DLD1 (cell line): ENCODE data around the gene SPATA6L.

Experiments
- in situ Hi-C: cut with HindIII; loops from 2 replicates; pipeline ENCODE4 v1.10.0; 2017; ENCODE audit warnings: low sequenced_read_pairs

The SPATA6L gene, protein sequence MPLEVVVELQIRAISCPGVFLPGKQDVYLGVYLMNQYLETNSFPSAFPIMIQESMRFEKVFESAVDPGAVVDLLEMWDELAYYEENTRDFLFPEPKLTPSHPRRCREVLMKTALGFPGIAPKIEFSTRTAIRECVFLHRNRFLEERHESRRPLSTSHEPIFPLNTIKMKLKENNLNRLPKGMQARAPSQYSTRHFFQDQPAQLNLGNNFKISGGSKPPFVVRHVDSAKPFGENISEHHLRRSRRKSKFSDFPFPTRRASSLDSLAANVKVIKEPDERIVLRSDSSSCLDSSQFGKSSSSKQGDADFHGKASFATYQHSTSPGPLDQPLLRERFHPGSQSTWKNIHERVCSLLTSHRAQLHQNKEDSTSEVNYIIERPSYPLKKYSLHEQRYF

DNA sequence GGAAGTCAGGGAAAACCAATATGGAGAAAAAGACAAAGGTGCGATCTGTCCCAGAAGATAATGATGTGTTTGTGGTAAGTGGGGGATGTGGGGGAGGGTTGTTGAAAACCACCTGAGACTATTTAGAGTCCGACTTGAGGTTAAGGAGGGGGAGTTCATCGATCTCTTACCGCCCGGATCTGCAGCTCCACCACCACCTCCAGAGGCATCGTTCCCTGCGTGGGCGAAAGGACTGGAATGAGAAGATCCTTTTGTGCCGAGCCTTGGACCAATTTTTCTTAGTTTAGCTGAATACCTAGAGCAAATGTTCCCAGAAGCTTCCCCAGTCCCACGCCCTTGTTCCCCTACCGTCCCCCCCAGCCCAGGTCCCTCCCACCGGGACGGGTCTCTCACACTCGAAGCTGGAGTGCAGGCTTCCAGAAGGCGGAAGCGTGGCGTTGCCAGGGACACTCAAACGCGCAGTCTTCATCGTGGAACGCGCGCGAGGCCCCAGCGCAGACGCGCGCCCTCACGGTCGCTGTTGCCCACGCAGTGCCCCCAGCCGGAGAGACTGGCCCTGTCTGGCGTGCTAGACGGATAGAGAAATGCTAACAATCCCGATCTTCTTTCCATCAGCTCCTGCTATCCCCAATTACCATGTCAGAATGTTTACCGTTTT, at the start of gene SPATA6L:
SPATA6L (minus strand) TSS at position 439 of the 658 bp plus-strand sequence; CDS start at position 209, 230 bp downstream.
- in situ Hi-C loops = no loop called here

DNA sequence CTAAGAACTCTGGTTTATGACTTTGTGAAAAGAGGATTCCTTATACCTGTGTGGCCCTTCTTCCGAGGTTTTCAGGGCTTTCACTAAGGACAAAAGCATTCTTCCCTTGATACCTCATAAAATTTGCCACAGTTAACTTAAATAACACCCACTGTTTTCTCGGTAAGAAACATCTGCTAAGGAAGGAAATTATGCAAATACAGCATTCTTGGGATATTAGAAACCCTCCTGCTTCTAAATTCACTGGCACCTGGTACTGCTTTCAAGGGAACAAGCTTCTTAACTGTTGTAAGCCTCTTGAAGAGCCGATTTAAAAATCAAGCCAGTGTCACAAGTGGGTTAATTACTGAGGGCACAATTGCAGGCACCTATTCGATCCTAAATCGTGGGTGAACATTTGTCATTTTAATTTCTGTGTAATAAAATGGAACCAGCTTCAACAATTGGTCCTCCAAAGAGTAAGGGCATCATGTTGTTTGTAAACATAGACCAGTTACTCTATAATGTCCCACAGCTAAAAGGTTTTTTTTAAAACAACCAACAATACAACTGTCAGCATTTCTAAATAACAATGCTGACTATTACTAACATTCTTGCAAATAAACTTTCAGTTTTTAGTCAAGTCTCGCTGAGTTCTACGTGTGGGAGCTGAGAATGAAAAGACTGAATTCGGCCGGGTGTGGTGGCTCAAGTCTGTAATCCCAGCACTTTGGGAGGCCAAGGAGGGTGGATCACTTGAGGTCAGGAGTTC, 48.2 kb upstream of the SPATA6L start:
- in situ Hi-C loops = no loop called here

DNA sequence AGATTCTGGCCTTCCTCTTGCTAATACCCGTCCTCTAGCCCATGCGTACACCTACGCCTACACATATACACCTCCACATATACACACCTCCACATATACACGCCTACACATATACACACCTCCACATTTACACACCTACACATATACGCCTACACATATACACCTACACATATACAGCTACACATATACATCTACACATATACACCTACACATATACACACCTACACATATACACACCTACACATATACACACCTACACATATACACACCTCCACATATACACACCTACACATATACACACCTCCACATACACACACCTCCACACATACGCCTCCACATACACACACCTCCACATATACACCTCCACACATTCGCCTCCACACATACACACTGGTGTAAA, 47.6 kb upstream of the SPATA6L start:
- in situ Hi-C loops = no loop called here

DNA sequence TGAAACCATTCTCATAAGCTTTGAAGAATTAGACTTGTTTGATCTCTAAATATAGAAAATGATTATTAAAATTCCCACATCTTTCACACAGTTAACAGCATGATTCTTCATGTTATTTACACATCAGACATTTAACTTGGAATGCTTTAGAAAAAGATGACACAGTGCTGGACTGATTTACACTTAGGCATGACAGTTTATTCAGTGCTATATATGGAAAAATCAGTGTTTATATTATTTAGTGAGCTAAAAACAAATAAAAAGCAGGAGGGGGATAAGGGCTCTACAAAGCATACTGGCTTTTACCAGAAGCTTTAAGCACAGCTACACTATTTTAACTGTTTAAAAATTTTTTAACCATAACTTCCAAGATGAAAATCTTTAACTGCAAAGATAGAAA, 43.1 kb upstream of the SPATA6L start:
- in situ Hi-C loops = no loop called here

DNA sequence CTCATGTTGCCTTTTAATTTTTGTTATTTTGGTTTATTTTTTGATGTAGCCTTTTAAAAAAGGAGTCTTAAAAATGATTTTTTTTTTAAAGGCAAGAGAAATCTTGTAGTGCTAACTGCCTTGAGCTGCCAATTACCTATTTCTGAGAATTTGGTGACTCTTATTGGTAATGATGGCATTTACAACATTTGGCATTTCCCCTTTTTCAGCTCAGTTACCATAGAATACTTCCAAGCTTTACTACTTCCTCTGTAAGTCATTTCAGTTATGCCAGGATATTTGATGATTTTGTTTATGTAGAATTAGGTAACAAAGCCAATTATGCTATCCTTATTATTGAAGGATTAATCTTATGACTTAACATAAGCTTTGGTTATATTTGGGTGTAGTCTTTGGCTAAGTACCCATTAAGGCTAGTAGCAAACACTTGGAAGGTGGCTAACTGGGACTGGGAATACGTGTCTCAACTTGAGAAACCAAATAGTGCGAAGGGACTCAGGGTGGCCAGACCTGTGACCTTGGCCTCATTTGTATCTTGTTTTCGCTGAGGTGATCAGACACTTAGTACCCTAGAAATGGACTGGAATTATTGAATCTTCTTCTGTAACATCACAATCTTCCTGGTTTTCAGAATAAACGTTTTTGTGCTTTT, 40.8 kb upstream of the SPATA6L start:
- in situ Hi-C loops = no loop called here

DNA sequence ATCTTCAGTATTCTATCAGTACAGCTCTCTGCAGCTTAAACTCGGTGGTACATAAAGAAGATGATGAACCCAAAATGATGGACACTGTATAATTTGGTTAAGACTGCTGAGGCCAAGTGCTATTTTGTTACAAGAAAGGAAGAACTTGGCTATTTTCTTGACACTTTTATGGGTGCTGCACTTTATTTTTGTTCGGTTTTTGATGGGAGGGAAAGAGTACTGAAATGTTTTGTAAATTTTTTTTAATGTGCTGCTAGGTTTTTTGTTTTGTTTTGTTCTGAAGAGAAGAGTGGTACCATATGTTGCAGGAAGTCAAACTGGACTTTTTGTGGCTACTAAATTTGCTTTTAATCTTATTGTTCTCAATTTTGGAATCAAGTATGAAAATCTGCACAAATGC, 39.7 kb upstream of the SPATA6L start:
- in situ Hi-C loops = no loop called here

DNA sequence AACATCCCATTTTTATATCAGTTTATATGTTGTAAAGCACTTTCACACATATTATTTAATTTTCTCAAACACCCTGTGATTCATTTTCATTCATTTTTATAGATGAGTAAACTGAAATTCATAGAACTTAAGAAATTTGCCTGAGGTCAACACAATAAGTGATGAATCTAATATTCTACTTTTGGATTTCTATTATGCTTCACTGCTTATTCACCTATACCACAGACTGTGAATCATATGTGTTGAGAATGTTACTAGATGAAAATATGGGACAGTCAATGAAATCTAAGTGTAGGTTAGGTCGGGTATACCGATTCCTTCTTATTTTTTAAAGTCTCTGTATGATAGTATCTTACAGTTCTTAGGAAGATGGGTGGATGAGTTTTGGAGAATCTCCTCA, 37.8 kb upstream of the SPATA6L start:
- in situ Hi-C loops = no loop called here

DNA sequence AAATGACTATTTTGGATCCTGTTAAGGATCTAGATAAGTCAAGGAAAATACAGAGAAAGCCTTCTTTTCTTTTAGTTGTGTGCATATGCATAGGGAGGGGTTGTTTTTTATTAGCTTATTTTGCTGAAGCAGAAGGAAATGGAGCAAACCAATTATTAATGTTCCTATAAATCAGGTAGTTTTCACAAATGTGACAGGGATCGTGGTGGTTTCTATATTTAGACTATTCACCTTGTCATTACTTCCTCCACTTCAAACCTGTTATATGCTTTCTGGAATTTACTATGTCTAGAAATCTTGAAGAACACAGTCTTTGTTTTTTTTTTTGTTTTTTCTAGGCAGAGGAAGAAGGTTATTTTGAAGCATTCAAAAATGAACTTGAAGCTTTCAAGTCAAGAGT, 35.2 kb upstream of the SPATA6L start:
- in situ Hi-C loops = no loop called here

DNA sequence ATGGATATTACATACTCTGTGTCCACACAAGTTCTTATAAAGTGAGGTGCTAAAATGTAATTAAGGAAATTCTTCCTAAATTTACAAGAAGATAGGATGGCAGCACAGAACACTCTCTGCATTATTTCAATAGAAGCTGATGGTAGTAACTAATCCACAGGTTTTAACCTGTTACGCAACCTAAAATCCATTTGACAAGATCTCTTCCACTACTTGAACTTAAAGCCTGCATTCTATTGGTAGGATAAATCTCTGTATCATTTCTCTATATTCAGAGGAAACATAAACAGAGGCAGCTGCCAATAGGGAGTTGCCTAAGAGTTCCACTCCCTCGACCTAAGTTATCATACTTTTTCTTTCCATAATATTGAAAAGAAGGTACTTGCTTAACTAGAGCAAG, 34.7 kb upstream of the SPATA6L start:
- in situ Hi-C loops = no loop called here

DNA sequence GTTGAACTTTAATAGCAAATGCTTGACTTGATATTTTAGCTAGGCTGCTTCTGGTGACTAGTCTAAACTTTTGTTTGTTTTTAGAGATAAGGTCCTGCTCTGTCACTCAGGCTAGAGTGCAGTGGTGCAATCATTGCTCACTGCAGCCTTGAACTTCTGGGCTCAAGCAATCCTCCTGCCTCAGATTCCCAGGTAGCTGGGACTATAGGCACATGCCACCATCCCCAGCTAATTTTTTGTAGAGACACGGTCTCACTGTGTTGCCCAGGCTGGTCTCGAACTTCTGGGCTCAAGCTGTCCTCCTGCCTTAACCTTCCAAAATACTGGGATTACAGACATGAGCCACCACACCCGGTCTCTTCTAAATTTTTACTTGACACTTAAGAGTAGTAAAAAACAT, 33.8 kb upstream of the SPATA6L start:
- in situ Hi-C loops = no loop called here

DNA sequence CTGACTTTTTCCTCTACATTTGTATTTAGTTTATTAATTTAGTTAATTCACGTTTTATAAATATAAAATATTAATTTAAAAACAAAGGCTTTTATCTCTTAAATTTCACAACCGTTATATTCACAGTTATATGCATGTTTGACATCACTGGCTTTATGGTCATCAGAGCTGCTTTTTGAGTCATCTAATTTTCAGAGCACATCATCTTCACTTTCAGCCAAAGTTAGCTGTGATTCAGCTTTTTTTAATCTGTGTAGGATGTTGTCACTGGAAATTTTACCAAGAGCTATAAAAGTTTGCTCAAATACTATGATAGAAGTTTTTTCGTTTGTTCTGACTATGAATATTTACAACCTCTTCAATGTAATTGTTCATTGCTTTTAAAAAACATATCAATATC, 25.5 kb upstream of the SPATA6L start:
- in situ Hi-C loops = no loop called here

DNA sequence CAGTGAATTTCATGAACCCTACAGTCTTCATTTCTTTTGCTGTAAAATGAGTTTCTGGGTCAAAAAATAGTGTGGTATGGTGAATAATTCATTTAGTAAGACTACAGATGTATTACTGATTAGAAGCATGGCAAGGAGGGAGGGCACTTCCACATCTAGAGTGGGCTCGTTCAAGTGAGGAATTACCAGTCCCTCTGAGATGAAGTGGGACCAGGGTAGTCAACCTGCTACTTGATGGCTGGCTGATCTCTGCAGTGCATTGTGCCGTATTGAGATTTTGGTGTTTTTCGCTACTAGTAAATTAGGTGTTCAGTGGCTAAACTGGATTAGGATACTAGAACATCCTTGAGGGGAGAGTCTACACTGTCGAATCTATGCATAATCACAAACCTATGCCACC, 23.9 kb upstream of the SPATA6L start:
- in situ Hi-C loops = no loop called here

DNA sequence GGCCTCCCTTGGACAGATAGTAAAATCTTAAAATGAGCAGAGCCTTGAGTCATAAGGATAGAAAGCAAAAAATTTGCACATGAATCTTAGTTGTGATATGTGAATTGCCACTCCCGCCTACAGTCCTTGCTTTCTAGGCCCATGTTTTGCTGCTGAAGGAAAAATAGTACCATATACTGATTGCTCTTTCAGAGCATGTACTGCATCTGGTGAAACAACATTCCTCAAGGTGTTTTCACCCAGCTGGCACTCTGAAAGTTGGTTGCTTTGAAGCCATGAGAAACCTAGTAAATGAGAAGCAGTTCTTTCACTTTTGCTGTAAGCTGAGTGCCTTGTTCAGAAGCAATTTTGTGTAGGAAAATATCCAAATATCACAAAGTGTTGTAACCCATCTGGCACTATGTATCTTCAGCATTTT, 23.4 kb upstream of the SPATA6L start:
- in situ Hi-C loops = no loop called here

DNA sequence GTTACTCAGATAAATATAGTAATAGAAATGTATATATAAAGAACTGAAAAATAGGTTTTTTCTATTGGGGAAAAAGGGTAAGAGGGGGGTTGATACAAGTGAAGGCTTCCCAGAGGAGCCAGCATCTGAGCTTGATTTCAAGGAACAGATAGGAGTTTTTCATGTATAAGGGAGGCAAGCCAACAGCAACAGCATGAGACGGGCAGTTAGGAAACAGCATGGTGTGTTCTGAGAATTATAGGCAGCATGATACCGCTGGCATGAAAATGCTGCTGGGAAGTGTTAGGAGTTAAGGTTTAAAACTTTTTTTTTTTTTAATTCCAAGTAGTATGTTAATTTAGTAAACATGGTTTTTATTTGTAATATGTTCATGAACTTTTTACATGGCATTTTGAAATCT, 22.7 kb upstream of the SPATA6L start:
- in situ Hi-C loops = no loop called here

DNA sequence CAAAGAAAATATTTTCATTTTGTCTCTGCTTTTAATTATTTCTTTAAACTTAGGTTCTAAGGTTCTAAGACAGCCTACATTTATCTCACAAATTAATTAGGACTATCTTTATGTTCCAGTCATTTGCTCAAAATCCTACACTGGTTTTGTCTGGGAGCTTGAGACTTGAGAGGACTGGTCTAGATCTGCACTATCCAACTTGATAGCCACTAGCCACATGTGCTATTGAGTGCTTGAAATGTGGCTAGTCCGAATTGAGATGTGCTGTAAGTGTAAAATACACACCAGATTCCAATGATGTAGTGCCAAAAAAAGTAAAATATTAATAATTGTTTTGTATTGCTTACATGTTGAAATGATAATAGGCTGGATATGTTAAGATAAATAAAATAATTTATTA, 20.3 kb upstream of the SPATA6L start:
- in situ Hi-C loops = no loop called here

DNA sequence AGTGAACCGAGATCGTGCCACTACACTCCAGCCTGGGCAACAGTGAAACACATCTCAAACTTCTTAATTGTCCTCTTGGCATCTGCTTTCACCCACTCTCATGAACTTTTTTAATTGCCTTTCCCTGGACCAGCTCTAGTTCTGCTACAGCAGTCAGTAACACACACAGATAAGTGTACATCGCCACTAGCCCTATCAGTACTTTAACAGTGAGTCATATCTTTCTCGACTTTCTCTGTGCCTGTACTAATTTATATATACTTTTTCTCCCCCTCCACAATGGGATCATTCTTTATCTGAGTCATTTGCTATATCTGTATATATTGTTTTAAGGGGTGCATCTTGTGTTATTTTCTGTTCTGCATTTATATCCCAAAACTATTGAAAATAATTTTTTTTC, 19.8 kb upstream of the SPATA6L start:
- in situ Hi-C loops = no loop called here

DNA sequence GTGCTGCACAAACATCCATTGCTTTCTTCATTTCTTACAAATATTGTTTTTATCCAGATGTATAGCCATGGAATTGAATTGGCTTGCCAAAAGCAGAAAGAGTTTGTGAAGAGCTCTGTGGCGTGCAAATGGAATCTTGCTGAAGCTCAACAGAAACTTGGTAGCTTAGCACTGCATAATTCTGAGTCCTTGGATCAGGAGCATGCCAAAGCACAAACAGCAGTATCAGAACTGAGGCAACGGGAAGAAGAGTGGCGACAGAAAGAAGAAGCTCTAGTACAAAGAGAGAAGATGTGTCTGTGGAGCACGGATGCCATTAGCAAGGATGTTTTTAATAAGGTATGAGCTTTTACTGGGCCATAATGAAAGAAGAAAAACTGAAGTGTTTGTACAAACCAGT, 18.5 kb upstream of the SPATA6L start:
- in situ Hi-C loops = no loop called here

DNA sequence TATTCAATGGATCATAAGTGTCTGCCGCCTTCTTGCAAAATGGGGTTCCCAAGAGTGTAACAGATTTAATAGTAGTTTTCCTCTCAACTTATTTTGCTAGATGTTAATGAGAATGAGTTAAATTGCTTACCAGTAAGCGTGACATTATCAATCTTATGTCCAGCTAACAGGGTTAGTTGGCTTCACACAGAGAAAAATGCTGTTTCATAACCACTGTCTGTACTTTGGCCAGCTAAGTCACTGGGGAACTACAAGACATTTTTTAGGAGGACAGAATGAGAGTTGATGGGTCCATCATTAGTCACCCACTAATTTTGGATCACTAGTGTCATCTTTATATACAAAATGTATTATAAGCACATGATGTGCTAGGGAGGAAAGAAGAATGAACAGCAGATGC, 14.5 kb upstream of the SPATA6L start:
- in situ Hi-C loops = no loop called here

DNA sequence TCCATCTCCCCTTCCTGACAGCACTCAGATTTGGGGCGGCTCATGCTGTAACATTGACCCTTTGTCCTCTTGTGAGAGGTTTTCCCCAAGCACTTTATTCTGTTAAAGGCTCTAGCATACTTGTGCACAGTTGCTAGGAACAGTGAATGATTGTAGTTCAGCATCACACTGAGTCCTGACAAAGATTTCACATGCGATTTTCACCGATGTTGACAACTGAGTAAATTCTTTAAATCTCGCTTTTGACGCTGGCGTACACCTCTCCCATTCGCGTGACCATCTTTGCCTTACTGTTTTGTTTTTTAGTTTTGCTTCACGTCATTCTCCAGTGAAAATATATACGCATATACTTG, 13.9 kb upstream of the SPATA6L start:
- in situ Hi-C loops = no loop called here

DNA sequence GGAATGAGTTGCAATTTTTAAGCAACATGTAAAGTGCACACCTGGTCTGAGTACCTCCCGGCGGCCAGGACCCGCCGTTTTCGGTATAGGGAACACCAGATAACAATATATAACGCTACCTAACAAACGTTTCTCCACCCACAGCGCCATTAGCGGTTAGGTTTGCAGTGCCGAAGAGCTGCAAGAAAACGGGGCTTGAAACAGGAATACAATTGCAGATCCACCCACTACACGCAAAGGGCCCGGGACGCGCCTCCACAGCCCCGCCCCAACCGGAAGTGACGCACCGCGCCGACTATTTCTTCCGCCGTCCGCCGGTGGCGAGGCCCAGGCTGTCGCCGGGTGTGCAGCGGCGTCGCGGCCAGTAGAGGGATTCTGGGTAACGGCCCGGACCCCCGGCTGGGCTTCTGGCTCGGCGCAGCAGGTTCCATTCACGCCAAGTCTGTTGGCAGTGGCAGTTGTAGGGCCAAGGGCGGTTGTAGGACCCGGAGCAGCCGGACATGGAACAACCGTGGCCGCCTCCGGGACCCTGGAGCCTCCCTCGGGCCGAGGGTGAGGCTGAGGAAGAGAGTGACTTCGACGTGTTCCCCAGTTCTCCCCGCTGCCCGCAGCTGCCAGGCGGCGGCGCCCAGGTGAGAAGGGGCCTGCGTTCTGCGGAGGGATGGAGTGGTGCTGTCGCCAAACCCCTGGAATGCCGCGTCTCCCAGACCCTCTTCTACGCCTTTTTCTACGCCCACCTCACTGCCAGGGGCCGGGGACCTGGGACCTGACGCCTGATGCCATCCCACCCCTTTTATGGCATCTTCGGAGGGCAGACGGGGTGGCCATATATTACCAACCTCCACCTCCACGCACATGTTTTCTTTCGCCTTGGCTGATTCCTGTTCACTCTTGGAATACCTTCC, 13.2 kb upstream of the SPATA6L start, which contains the start of gene CDC37L1:
CDC37L1 (plus strand) TSS at position 302 of the 905 bp plus-strand sequence; CDS start at position 501, 199 bp downstream.
- in situ Hi-C loops = no loop called here
